Sigmoid colon (tissue), 7 donors: Measurements from ENCODE around the gene STK17B. TPM values are rescaled to one million over a fixed set of nuclear protein-coding genes. Genes with fewer than 3 reads are reported as not detected.
"Not testable (repeated sequence)": the region's sequence is repeated elsewhere in the genome, so short reads cannot be mapped to it uniquely, and the experiment has no call there.

ENCODE experiments used
- DNase-seq: peaks from one replicate; pipeline ENCODE4 v3.0.0-alpha.2; 2019
- H3K27ac ChIP-seq, 4 donors: fragments of 200-600 bp; sonication (generic); one replicate each; pipeline ENCODE4 v1.5.1; 2016 to 2019; ENCODE audit warnings: mild to moderate bottlenecking in 1 of 4
- H3K27me3 ChIP-seq, 3 donors: fragments of 200-600 bp; sonication (generic); one replicate each; pipeline ENCODE4 v1.5.1; 2019; ENCODE audit warnings: mild to moderate bottlenecking in 1 of 3
- H3K36me3 ChIP-seq, 4 donors: fragments of 200-600 bp; sonication (generic); one replicate each; pipeline ENCODE4 v1.5.1; 2016 to 2019
- H3K4me1 ChIP-seq, 4 donors: fragments of 200-600 bp; sonication (generic); one replicate each; pipeline ENCODE4 v1.5.1; 2017 to 2019
- H3K4me3 ChIP-seq, 4 donors: fragments of 200-600 bp; sonication (generic); one replicate each; pipeline ENCODE4 v1.5.1; 2017 to 2019; ENCODE audit warnings: mild to moderate bottlenecking in 2 of 4, moderate library complexity in 1 of 4
- H3K9me3 ChIP-seq, 4 donors: fragments of 200-600 bp in 3 of 4; sonication (generic) in 3 of 4; one replicate each; pipeline versions ENCODE4 v1.5.1 to v1.6.1; 2013 to 2019
- CTCF ChIP-seq, 4 experiments: fragments of 450-650 bp in 3 of 4; fragments of 200-600 bp in 1 of 4; IDR thresholded peaks; one replicate each; pipeline ENCODE4 v1.5.1; 2016 to 2019; ENCODE audit warnings: antibody characterized with exemption in 4 of 4, mild to moderate bottlenecking in 3 of 4, moderate library complexity in 2 of 4
- EP300 ChIP-seq, 4 donors: sonication (generic); formaldehyde crosslinking; IDR thresholded peaks; one replicate each; pipeline ENCODE4 v1.6.1; 2017; ENCODE audit warnings: antibody characterized with exemption in 4 of 4
- POLR2A ChIP-seq, 2 donors: fragments of 450-650 bp; IDR thresholded peaks; one replicate each; pipeline ENCODE4 v1.6.1; 2016; ENCODE audit warnings: antibody characterized with exemption in 2 of 2, mild to moderate bottlenecking in 2 of 2, moderate library complexity in 2 of 2
- POLR2AphosphoS5 ChIP-seq, 4 donors: sonication (generic); formaldehyde crosslinking; IDR thresholded peaks; one replicate each; pipeline ENCODE4 v1.6.1; 2017; ENCODE audit warnings: antibody characterized with exemption in 4 of 4
- WGBS, 2 donors: extraction: QIAGEN DNeasy Blood & Tissue Kit; methylation state at CpG; one replicate each; pipeline ENCODE4 v1.1.7; 2013; 5-methylcytosine and 5-hydroxymethylcytosine counted together
- intact Hi-C: fragments of 100-400 bp; cut with DNase I; formaldehyde crosslinking; loops from one replicate; pipeline ENCODE4 v1.15.1; 2023
- polyA plus RNA-seq, 3 donors: library from polyadenylated mRNA; stranded (reverse); fragments of 200-250 nt; gene quantifications; one replicate each; pipeline ENCODE4 v1.2.3, GENCODE V29; 2013
- total RNA-seq, 4 donors: library from RNA; depleted of rRNA; stranded (reverse); fragments of >200 nt; gene quantifications; one replicate each; pipeline ENCODE4 v1.1.0, GENCODE V29; 2016
- donor health status: healthy with polysubstance abuse.
- donor health status: Bipolar disorder and iron deficiency.
- donor health status: healthy.

STK17B gene
- total and polyA plus RNA-seq, 7 donors: 9.0 to 30.7 (median 13.5) TPM

- WGBS, 2 donors: 78 to 80% methylated on average over 3 of the region's 3 CpGs
These were observed 71.5 kb downstream of the STK17B start for GRCh38 chr2:196099916-196100315.

DNA sequence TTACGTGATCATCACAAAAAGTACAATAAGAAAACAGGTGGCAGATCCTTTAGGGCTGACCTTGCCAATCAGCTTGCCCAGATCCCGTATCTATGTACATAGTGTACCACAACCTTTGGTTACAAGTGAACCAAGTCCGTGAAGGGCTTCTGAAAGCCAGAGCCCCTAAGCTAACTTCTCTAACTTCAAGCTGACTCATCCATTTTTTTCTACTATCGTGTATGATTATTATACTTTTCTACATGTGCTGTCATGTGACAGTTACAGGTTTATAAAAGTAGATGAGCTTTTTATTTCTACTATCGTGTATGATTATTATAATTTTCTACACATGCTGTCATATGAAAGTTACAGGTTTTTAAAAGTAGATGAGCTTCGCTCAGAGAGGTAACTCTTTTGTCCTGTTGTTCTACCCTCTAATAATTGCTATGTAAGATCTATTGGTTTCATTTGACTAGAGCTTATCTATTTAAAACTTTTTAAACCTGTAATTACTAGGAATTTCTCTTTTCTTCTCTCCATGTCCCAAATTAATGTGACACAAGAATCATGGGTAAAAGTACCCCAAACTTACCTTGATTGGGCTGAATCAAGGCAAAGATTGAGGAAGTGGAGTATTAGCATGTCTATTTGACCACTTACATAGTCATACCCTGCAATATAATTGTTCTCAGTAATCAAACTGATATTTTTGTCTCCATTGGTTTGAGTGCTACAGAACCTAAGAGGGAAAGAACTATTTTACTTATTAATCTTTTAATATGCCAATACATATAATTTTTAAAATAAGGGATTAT, 73.3 kb downstream of the STK17B start:
- Histone ChIP-seq H3K4me1 (no peaks in the 10 kb centered on the region), H3K27ac (no peak overlapping the region), H3K27me3 (no peaks in the 10 kb centered on the region), H3K36me3 (no peaks in the 10 kb centered on the region), H3K4me3 (no peak overlapping the region), H3K9me3 (no peaks in the 10 kb centered on the region)
- WGBS, 2 donors: 88 to 92% methylated on average over 6 of the region's 6 CpGs
- intact Hi-C loops: no loop called here
- DNase-seq: no peak
- TF ChIP-seq EP300 (IDR thresholded peaks at IDR 0.05) (no peak), CTCF (IDR thresholded peaks at IDR 0.05) (no peak), POLR2A (IDR thresholded peaks at IDR 0.05) (no peak), POLR2AphosphoS5 (IDR thresholded peaks at IDR 0.05) (no peak)

More at GRCh38 chr2:196099916-196100315, 71.5 kb downstream of the STK17B start:
- Histone ChIP-seq H3K9me3 (no peaks in the 10 kb centered on the region), H3K27me3 (no peaks in the 10 kb centered on the region), H3K4me1 (no peaks in the 10 kb centered on the region), H3K36me3 (no peaks in the 10 kb centered on the region), H3K4me3 (no peak overlapping the region), H3K27ac (no peak overlapping the region)
- intact Hi-C loops: no loop called here
- TF ChIP-seq POLR2AphosphoS5 (IDR thresholded peaks at IDR 0.05): no peak
- DNase-seq: no peak

DNA sequence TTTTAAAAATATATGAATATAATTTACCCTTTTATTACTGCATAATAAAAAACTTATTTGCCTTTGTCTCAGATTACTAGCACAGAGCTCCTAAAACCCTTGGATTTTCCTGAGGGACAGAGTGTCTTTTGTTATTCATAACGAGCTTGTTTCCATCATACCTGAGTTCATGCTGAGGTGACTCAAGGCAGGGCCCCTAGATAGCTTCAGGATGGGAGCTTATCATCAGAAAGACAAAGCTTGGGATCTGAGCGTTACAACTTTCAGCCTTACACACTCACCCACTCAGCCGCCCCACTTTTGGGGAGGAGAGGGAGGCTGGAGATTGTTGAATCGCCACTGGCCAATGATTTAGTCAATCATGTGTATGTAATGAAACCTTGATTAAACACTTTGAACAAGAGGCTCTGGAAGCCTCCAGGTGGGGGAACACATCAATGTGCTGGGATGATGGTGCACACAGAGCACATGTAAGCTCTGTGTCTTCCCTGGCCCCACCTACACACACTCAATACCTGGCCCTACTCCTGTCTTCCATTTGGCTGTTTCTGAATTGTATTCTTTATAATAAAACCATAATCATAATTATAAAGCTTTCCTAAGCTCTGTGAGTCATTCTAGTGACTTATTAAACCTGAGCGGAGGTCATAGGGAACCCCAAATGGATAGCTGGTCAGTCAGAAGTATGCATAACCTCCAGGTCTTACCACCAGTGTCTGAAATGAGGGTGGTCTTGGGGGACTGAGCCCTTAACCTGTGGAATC, 74.2 kb downstream of the STK17B start:
- intact Hi-C loops: no loop called here
- TF ChIP-seq CTCF (IDR thresholded peaks at IDR 0.05) (no peak), EP300 (IDR thresholded peaks at IDR 0.05) (no peak), POLR2A (IDR thresholded peaks at IDR 0.05) (no peak), POLR2AphosphoS5 (IDR thresholded peaks at IDR 0.05) (no peak)
- H3K9me3 ChIP-seq: no peaks in the 10 kb centered on the region
- no peaks in the 10 kb centered on the region for H3K4me1 ChIP-seq
- H3K27ac ChIP-seq: no peak overlapping the region
- no peaks in the 10 kb centered on the region for H3K27me3 ChIP-seq
- no peak overlapping the region for H3K4me3 ChIP-seq
- WGBS, 2 donors: 34 to 63% methylated on average over 5 of the region's 5 CpGs
- DNase-seq: no peak
- H3K36me3 ChIP-seq: no peaks in the 10 kb centered on the region

DNA sequence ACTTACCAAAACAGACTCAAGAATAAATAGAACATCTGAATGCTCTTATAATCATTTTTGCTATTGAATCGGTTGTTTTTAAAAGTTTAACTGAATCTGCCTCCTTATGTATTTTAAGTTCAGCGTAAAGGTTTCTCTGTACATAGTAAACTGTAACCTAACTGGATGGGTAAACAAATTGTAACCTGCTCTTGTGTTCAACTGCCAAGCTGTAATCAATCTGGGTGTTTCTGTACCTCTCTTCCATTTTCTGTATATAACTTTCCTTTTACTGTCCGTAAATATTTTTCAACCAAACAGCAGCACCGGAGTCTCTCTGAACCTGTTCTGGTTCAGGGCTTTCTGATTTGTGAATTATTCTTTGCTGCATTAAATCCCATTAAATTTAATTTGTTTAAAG, 75.1 kb downstream of the STK17B start:
- Histone ChIP-seq H3K36me3 (no peaks in the 10 kb centered on the region), H3K27me3 (no peaks in the 10 kb centered on the region), H3K4me1 (no peaks in the 10 kb centered on the region), H3K9me3 (no peaks in the 10 kb centered on the region), H3K27ac (no peak overlapping the region), H3K4me3 (no peak overlapping the region)
- intact Hi-C loops: no loop called here
- TF ChIP-seq EP300 (IDR thresholded peaks at IDR 0.05) (no peak), CTCF (IDR thresholded peaks at IDR 0.05) (no peak), POLR2A (IDR thresholded peaks at IDR 0.05) (no peak), POLR2AphosphoS5 (IDR thresholded peaks at IDR 0.05) (no peak)
- no peak for DNase-seq
- 21 to 71% methylated on average over 4 of the region's 4 CpGs for WGBS, 2 donors

GRCh38 chr2:196089448-196089847, 81.9 kb downstream of the STK17B start:
- H3K9me3 ChIP-seq, H3K36me3 ChIP-seq, H3K27me3 ChIP-seq, intact Hi-C loops, H3K27ac ChIP-seq, H3K4me1 ChIP-seq, H3K4me3 ChIP-seq, DNase-seq: not testable (repeated sequence)
- WGBS, 2 donors: 68 to 81% methylated on average over 5 of the region's 5 CpGs
